GM12874 (cell line): ENCODE data around the gene FAM171A2.

Experiments used
- TF ChIP-seq, protein P1 (sequence below): IDR thresholded peaks from 2 replicates; pipeline ENCODE4 v1.5.1; 2011; ENCODE audit warnings: low read depth, mild to moderate bottlenecking, control low read depth, low read length, moderate library complexity; ENCODE audit not compliant: insufficient read depth

FAM171A2 gene

DNA sequence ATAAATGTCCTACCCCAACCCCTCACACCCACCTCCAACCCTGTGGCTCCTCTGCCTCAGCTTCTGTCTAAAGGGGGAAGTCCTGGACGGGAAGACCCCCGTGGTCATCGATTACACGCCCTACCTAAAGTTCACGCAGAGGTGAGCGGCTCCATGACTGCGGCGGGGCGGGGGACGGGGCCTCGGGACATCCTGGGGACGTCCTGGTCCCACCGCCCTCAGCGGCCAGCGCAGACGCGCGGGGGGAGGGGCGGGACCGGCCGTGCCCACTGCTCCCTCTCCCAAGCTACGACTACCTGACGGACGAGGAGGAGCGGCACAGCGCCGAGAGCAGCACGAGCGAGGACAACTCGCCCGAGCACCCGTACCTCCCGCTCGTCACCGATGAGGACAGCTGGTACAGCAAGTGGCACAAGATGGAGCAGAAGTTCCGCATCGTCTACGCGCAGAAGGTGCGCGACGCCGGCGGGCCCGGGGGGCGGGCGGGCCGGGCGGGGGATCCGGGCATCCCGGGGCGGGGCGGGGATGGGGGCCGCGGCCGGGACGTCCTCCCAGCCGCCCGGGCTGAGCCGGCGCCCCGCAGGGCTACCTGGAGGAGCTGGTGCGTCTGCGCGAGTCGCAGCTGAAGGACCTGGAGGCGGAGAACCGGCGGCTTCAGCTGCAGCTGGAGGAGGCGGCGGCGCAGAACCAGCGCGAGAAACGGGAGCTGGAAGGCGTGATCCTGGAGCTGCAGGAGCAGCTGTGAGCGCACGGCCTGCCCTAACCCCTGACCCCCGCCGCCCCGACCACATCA, 48.6 kb downstream of the FAM171A2 start:
- TF ChIP-seq, protein P1, sequence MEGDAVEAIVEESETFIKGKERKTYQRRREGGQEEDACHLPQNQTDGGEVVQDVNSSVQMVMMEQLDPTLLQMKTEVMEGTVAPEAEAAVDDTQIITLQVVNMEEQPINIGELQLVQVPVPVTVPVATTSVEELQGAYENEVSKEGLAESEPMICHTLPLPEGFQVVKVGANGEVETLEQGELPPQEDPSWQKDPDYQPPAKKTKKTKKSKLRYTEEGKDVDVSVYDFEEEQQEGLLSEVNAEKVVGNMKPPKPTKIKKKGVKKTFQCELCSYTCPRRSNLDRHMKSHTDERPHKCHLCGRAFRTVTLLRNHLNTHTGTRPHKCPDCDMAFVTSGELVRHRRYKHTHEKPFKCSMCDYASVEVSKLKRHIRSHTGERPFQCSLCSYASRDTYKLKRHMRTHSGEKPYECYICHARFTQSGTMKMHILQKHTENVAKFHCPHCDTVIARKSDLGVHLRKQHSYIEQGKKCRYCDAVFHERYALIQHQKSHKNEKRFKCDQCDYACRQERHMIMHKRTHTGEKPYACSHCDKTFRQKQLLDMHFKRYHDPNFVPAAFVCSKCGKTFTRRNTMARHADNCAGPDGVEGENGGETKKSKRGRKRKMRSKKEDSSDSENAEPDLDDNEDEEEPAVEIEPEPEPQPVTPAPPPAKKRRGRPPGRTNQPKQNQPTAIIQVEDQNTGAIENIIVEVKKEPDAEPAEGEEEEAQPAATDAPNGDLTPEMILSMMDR, result no peak

DNA sequence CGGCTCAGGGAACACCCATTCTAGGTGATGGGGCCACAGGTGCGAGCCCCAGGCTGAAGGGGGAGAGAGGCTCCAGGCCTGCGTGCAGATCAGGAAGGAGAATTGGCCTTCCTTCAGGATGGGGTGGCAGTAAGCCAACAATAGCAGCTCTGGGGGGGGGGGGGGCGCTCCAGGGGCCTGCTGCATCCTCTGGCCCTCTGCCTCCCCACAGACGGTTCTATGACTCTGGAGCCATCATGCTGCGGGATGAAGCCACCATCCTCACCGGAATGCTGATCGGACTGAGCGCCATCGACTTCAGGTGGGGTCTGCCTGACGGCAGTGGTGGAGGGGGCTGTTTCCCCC, 49.2 kb downstream of the FAM171A2 start:
- TF ChIP-seq, protein P1, result no peak

DNA sequence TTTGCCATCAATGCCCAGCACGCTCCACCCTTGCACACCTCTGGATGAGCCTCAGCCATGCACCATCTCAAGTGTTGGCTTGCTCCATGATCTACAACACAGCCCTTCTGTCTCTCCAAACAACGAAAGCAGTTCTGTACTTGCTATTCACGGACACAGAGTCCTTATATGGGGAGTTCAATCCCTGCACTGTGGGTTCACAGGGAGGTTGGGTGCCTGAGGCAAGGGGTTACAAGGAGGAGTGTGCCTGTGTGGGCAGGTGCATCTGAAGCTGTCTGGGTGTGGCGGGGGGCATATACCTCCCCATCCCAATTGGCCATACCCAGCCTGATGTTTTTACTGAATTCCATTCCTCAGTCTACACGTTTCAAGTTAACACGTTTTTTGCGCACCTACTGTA, 49.6 kb downstream of the FAM171A2 start:
- TF ChIP-seq, protein P1, result no peak

DNA sequence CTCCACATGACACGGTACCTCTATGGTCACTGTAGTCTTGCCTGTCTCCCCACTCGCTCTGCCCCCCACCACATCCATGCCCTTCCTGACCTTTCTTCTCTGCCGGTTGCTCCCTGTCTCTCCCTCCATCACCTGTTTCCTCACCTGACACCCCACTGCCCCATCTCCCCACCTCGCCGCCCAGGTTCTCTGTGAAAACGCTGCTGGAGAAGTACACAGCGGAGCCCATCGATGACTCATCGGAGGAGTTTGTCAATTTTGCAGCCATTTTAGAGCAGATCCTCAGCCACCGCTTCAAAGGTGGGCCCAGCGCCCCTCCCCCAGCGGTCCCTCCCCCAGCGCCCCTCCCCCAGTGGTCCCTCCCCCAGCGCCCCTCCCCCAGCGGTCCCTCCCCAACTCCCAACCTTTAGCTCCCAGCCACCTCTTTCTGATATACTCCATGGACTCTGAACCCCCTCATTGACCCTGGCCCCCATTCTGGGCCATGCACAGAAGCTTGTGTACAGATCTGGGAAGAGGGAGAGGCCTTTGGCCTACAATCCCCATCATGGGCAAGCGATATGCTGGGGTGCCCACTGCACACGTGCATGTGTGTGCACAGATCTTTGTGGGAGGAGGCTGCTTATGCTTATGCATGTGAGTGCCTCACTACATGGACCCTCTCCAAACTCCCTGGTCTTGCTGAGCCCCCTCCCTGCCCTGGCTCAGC, 51.1 kb downstream of the FAM171A2 start:
- TF ChIP-seq, protein P1, result no peak

DNA sequence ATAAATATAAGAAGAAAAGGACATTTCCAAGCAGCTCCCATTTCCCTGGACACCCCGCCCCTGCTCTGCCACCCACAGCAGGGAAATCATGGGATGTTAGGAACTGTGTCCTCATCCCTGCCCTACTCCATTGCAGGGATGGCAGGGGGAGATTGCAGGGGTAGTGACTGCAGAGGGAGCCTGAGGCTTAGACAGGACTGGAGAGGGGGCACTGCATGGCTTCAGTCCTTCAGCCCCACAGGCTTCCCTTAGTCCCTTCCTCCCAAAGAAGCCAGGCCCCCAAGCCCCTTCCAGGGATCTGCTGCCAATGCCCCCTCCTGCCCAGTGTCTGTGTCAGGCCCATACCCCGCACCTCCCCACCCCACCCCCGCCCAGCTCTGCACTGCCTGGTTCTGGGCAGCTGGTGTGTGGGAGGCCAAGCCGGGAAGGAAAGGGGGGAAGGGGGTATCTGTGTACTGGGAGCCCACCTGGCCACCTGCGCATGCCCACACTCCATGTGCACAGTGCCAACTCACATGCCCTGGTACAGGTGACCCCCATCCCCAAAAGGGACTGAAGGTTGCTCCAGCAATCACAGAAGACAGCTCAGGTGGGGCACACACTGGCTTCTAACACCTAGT, 52.0 kb downstream of the FAM171A2 start:
- TF ChIP-seq, protein P1, result no peak

DNA sequence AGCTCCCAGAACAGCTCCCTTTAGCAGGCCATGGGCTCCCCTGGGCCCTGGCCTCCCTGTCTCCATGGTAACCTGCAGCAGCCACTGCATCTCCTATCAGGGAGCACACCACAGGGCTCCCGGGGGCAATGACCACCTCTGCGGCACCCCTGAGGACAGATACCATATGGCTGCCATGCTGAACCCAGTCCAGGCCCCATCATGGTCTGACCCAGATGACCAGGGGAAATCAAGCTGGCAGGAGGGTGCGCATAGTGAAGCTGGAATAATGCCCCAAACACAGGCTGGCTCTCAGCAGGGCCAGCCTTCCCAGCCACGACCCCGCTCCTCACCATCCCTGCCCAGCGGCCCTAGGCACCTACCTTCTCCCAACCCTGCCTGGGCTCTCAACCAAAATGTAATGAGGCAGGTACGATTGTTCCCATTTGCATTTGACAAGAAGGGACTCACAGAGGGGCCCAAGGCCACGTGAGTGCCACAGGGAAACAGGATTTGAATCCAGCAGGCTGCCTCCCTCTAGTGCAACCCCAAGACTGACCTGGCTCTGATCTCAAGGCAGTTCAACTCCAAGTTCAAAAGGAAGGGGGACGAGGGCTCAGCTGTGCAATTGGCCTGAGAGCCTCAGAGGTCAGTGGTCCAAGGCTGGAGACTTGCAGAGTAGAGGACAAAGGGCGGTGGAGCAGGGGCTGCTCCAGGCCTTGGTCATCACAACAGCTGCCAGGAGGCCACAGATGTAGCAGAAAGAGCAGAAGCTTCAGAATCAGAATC, 52.9 kb downstream of the FAM171A2 start:
- TF ChIP-seq, protein P1, result no peak

DNA sequence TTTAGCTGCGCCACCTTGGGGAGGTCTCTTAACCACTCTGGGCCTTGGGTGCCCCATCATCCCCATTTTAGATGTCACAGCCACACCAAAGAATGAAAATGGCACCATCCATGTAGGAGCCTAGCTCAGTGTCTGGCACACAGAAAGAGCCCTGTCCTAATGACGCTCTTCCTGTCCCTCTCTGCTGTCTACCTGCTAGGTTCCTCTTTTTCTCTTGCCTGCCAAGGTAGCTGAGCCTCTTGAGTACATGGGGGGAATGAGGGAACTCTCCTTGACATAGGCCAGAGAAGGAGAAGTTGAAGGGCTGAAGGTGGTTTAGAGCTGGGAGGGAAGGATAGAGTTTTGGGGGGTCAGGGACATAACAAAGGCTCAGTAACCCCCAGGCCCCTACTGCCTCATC, 53.5 kb downstream of the FAM171A2 start:
- TF ChIP-seq, protein P1, result no peak
